Raji (cell line): ENCODE results near the gene OR2T4.

ENCODE experiments used
- POLR2A ChIP-seq: IDR thresholded peaks from 2 replicates; pipeline ENCODE4 v1.6.1; 2011; ENCODE audit warnings: low read depth, low read length, control low read depth; ENCODE audit not compliant: insufficient read depth

Gene OR2T4

DNA sequence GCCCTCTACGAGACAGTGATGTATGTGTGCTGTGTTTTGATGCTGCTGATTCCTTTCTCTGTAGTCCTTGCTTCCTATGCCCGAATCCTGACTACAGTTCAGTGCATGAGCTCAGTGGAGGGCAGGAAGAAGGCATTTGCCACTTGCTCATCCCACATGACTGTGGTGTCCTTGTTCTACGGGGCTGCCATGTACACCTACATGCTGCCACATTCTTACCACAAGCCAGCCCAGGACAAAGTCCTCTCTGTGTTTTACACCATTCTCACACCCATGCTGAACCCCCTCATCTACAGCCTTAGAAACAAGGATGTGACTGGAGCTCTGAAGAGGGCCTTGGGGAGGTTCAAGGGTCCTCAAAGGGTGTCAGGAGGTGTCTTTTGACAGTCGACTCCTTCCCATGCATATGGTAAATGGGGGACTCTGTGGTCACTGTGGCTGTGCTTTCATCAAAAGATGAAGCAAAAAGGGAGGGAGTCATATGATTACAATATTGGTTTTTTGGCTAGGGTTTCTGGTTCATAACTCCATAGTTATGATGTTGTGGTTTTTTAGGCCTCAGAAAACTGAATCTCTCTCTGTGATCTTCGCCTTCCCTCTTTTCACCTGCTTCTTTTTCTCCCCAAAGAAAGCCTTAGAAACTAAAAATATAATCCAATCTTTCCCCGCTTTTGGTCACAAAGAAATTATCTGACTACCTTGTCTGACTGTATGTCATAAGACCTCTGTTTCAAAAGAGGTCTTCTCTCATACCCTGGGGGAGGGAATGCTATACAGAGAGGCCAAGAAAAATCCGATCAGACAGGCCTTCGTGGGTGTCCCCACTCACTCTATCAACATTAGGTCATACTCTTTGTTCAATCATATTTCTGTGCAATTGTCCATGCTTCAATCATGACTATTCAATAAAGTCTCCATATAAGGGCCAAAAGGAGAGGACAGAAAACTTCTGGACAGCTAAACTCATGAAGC is 45.5 kb downstream of the OR2T4 start:
- no peak for TF ChIP-seq POLR2A
